ENCODE measurements around the gene NUMBL. TPM values are rescaled to one million over a fixed set of nuclear protein-coding genes. Genes with fewer than 3 reads are reported as not detected.

NUMBL gene
- polyA plus RNA-seq, 1 donor from 2014 or later = 20.5 TPM

DNA sequence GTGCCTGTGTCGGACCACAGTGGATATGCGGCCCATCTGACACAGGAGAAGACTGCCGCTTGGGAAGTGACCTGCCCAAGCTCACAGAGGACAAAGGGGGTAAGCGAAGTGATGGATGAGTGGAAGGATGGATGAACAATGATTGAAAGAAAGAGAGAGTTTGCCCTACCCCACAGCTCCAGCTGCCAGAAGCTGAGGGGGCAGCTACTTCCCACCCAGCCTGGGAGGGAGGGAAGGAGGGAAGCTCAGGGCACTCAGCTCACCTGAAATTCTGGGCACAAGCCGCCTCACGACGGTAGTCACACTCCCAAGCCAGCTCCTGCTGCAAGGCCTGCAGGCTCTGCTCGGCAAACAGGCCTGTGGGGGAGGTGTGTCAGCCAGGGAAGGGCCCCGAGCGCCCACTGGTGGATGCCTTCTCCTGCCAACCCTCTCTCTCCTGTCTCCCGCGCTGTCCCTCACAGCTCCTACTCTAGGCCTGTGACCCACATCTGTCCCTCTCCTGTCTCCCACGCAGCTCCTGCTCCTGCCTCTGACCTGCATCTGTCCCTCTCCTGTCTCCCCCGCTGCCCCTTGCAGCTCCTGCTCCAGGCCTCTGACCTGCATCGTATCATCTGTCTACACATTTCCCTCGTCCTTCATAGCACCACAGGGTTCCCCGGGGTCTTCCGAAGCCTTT lies 12.0 kb upstream of the NUMBL start:
- no peaks in the 10 kb centered on the region for H3K9me3 ChIP-seq (ENCODE audit: low read length)
- H3K79me2 ChIP-seq (replicated peaks; ENCODE audit: insufficient read depth, low read length) = no peaks in the 10 kb centered on the region
- H3K4me2 ChIP-seq (ENCODE audit: low read length) = no peak overlapping the region
- no peaks in the 10 kb centered on the region for H3F3A ChIP-seq (ENCODE audit: insufficient read depth, low read length, poor library complexity, severe bottlenecking)
- H3K4me3 ChIP-seq (ENCODE audit: low read length) = no peak overlapping the region
- peaks cover 8% of the 10 kb centered on the region for H3K36me3 ChIP-seq (ENCODE audit: insufficient read depth, low read length)
- H2AFZ ChIP-seq (ENCODE audit: low read depth, low read length) = no peak overlapping the region
- no peaks in the 10 kb centered on the region for H3K9me2 ChIP-seq (ENCODE audit: insufficient read depth, low read length)
- H4K20me1 ChIP-seq (ENCODE audit: insufficient read depth) = no peaks in the 10 kb centered on the region
- no peak overlapping the region for H3K9ac ChIP-seq (ENCODE audit: low read length)
- TF ChIP-seq TAF1 (IDR thresholded peaks at IDR 0.05; ENCODE audit: low read depth) (no peak), SMC3 (conservative IDR thresholded peaks at IDR 0.05; ENCODE audit: poor library complexity) (no peak), EZH2 (IDR thresholded peaks at IDR 0.05; ENCODE audit: borderline replicate concordance, insufficient read depth, low read length, poor library complexity, severe bottlenecking) (no peak), RAD21 (conservative IDR thresholded peaks at IDR 0.05) (no peak), POLR2AphosphoS5 (IDR thresholded peaks at IDR 0.05) (no peak), MXI1 (conservative IDR thresholded peaks at IDR 0.05; ENCODE audit: poor library complexity, severe bottlenecking) (no peak), EP300 (conservative IDR thresholded peaks at IDR 0.05; ENCODE audit: poor library complexity, severe bottlenecking) (no peak)
- TF ChIP-seq, protein P1, sequence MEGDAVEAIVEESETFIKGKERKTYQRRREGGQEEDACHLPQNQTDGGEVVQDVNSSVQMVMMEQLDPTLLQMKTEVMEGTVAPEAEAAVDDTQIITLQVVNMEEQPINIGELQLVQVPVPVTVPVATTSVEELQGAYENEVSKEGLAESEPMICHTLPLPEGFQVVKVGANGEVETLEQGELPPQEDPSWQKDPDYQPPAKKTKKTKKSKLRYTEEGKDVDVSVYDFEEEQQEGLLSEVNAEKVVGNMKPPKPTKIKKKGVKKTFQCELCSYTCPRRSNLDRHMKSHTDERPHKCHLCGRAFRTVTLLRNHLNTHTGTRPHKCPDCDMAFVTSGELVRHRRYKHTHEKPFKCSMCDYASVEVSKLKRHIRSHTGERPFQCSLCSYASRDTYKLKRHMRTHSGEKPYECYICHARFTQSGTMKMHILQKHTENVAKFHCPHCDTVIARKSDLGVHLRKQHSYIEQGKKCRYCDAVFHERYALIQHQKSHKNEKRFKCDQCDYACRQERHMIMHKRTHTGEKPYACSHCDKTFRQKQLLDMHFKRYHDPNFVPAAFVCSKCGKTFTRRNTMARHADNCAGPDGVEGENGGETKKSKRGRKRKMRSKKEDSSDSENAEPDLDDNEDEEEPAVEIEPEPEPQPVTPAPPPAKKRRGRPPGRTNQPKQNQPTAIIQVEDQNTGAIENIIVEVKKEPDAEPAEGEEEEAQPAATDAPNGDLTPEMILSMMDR (IDR thresholded peaks at IDR 0.05; ENCODE audit: poor library complexity, severe bottlenecking) = no peak
- TF ChIP-seq, protein P2, sequence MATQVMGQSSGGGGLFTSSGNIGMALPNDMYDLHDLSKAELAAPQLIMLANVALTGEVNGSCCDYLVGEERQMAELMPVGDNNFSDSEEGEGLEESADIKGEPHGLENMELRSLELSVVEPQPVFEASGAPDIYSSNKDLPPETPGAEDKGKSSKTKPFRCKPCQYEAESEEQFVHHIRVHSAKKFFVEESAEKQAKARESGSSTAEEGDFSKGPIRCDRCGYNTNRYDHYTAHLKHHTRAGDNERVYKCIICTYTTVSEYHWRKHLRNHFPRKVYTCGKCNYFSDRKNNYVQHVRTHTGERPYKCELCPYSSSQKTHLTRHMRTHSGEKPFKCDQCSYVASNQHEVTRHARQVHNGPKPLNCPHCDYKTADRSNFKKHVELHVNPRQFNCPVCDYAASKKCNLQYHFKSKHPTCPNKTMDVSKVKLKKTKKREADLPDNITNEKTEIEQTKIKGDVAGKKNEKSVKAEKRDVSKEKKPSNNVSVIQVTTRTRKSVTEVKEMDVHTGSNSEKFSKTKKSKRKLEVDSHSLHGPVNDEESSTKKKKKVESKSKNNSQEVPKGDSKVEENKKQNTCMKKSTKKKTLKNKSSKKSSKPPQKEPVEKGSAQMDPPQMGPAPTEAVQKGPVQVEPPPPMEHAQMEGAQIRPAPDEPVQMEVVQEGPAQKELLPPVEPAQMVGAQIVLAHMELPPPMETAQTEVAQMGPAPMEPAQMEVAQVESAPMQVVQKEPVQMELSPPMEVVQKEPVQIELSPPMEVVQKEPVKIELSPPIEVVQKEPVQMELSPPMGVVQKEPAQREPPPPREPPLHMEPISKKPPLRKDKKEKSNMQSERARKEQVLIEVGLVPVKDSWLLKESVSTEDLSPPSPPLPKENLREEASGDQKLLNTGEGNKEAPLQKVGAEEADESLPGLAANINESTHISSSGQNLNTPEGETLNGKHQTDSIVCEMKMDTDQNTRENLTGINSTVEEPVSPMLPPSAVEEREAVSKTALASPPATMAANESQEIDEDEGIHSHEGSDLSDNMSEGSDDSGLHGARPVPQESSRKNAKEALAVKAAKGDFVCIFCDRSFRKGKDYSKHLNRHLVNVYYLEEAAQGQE (IDR thresholded peaks at IDR 0.05; ENCODE audit: borderline replicate concordance) = no peak
- H3K27ac ChIP-seq (ENCODE audit: low read length) = no peak overlapping the region
- no peaks in the 10 kb centered on the region for H3K27me3 ChIP-seq (ENCODE audit: insufficient read depth, low read depth, low read length)

DNA sequence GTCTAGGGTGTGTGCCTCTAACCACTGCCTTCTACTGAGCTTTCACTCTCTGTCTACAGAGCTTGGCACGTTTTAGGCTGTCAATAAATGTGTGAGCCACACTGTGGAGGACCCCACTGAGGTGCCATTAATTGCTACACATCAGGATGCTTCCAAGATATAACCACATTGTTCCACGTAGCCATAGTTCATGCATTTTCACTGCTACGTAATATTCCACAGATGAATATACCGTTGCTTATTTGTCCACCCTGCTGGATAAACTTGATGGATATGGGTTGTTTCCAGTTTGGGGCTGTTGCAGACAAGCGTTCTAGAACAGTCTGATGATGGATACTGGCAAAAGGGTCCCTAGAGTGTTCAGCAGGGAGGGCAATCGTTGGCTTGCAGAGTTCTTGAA lies 11.3 kb upstream of the NUMBL start:
- no peak overlapping the region for H3K27ac ChIP-seq (ENCODE audit: low read length)
- no peak overlapping the region for H3K9ac ChIP-seq (ENCODE audit: low read length)
- no peaks in the 10 kb centered on the region for H4K20me1 ChIP-seq (ENCODE audit: insufficient read depth)
- no peaks in the 10 kb centered on the region for H3K27me3 ChIP-seq (ENCODE audit: insufficient read depth, low read depth, low read length)
- TF ChIP-seq EZH2 (IDR thresholded peaks at IDR 0.05; ENCODE audit: borderline replicate concordance, insufficient read depth, low read length, poor library complexity, severe bottlenecking) = no peak
- no peak for TF ChIP-seq SMC3 (conservative IDR thresholded peaks at IDR 0.05; ENCODE audit: poor library complexity)
- TF ChIP-seq POLR2AphosphoS5 (IDR thresholded peaks at IDR 0.05) = no peak
- TF ChIP-seq, protein P1 (IDR thresholded peaks at IDR 0.05; ENCODE audit: poor library complexity, severe bottlenecking) = no peak
- no peak for TF ChIP-seq MXI1 (conservative IDR thresholded peaks at IDR 0.05; ENCODE audit: poor library complexity, severe bottlenecking)
- TF ChIP-seq EP300 (conservative IDR thresholded peaks at IDR 0.05; ENCODE audit: poor library complexity, severe bottlenecking) = no peak
- no peak for TF ChIP-seq TAF1 (IDR thresholded peaks at IDR 0.05; ENCODE audit: low read depth)
- TF ChIP-seq, protein P2 (IDR thresholded peaks at IDR 0.05; ENCODE audit: borderline replicate concordance) = no peak
- TF ChIP-seq RAD21 (conservative IDR thresholded peaks at IDR 0.05) = no peak
- no peak overlapping the region for H3K4me2 ChIP-seq (ENCODE audit: low read length)
- no peaks in the 10 kb centered on the region for H3K9me3 ChIP-seq (ENCODE audit: low read length)
- H2AFZ ChIP-seq (ENCODE audit: low read depth, low read length) = no peak overlapping the region
- H3K36me3 ChIP-seq (ENCODE audit: insufficient read depth, low read length) = peaks cover 8% of the 10 kb centered on the region
- no peaks in the 10 kb centered on the region for H3K79me2 ChIP-seq (replicated peaks; ENCODE audit: insufficient read depth, low read length)
- no peaks in the 10 kb centered on the region for H3K9me2 ChIP-seq (ENCODE audit: insufficient read depth, low read length)
- H3K4me3 ChIP-seq (ENCODE audit: low read length) = no peak overlapping the region
- no peaks in the 10 kb centered on the region for H3F3A ChIP-seq (ENCODE audit: insufficient read depth, low read length, poor library complexity, severe bottlenecking)

Data from neural cell (in vitro differentiated cells).